Endothelial cell of umbilical vein (primary cell): Measurements from ENCODE around the gene PDCD1. TPM values are rescaled to one million over a fixed set of nuclear protein-coding genes. Genes with fewer than 3 reads are reported as not detected.

Experiments used
- BruUV-seq: library from RNA; stranded (reverse); fragments of 400-500 nt; replicated peaks from 2 replicates; lab custom pipeline; 2021; lab: Mats Ljungman, UMichigan
- CTCF ChIA-PET: fragments of 300-600, 350-600 bp; sonication (Branson Sonifier 250); formaldehyde crosslinking; loops from one replicate; lab custom pipeline; 2021; ENCODE audit warnings: antibody characterized with exemption, inconsistent platforms; lab: Charles Lee
- POLR2A ChIA-PET: fragments of 300-600, 350-600 bp; sonication (Branson Sonifier 250); formaldehyde crosslinking; loops from one replicate; lab custom pipeline; 2021; ENCODE audit warnings: antibody characterized with exemption, inconsistent platforms; lab: Charles Lee
- DNase-seq: peaks from one replicate; pipeline ENCODE4 v3.0.0-alpha.2; 2011; ENCODE audit warnings: low read depth, low spot score
- FAIRE-seq: peaks from 2 replicates; lab custom pipeline; 2011; peaks lifted over from hg19 to GRCh38; lab: Jason Lieb, UNC
- H2AFZ ChIP-seq: 2 replicates; pipeline ENCODE4 v1.6.0; 2012; ENCODE audit warnings: low read depth, low read length, control low read depth, inconsistent platforms
- H3K27ac ChIP-seq: 2 replicates; pipeline ENCODE4 v1.5.1; 2011; ENCODE audit warnings: low read depth, mild to moderate bottlenecking, control low read depth, low read length, moderate library complexity; ENCODE audit not compliant: insufficient read depth
- H3K27me3 ChIP-seq, 2 experiments: 2 replicates each; pipeline versions ENCODE4 v1.6.0 to v1.6.1; 2011; ENCODE audit warnings: low read length in 2 of 2, mixed read lengths in 1 of 2; ENCODE audit not compliant: control insufficient read depth in 2 of 2, insufficient read depth in 2 of 2
- H3K36me3 ChIP-seq, 2 experiments: 2 replicates in 1 of 2; 3 replicates in 1 of 2; pipeline ENCODE4 v1.5.1; 2011; ENCODE audit warnings: low read length in 2 of 2, mild to moderate bottlenecking in 1 of 2, moderate library complexity in 1 of 2; ENCODE audit not compliant: control insufficient read depth in 2 of 2, insufficient read depth in 2 of 2; ENCODE audit errors: extremely low read depth in 1 of 2
- H3K4me1 ChIP-seq: 3 replicates; pipeline ENCODE4 v1.5.1; 2011; ENCODE audit warnings: mild to moderate bottlenecking, low read length; ENCODE audit not compliant: control insufficient read depth, insufficient read depth; ENCODE audit errors: extremely low read depth
- H3K4me2 ChIP-seq: 2 replicates; pipeline ENCODE4 v1.6.1; 2011; ENCODE audit warnings: low read length, control low read depth, mixed read lengths; ENCODE audit not compliant: insufficient read depth
- H3K4me3 ChIP-seq, 3 experiments: fragments of 200-600 bp in 1 of 3; sonication (generic), shearing (Covaris generic) in 1 of 3; replicated peaks in 1 of 3; 2 replicates each; pipeline ENCODE4 v1.5.1; 2011 to 2016; ENCODE audit warnings: control low read depth in 3 of 3, low read length in 3 of 3, mild to moderate bottlenecking in 2 of 3, inconsistent platforms in 1 of 3, low read depth in 1 of 3, moderate library complexity in 1 of 3; ENCODE audit not compliant: insufficient read depth in 1 of 3
- H3K79me2 ChIP-seq: 2 replicates; pipeline ENCODE4 v1.6.0; 2012; ENCODE audit warnings: low read length, inconsistent platforms; ENCODE audit not compliant: control insufficient read depth, insufficient read depth
- H3K9ac ChIP-seq: replicated peaks from 2 replicates; pipeline ENCODE3; 2011; ENCODE audit warnings: low read length, control low read depth; ENCODE audit not compliant: insufficient read depth; ENCODE audit errors: extremely low read depth
- H3K9me1 ChIP-seq: replicated peaks from 3 replicates; pipeline ENCODE4 v1.6.0; 2011; ENCODE audit warnings: mild to moderate bottlenecking, low read length; ENCODE audit not compliant: control insufficient read depth, insufficient read depth; ENCODE audit errors: extremely low read depth
- H3K9me3 ChIP-seq: replicated peaks from 2 replicates; pipeline ENCODE4 v1.5.1; 2012; ENCODE audit warnings: low read length, inconsistent platforms; ENCODE audit not compliant: control insufficient read depth, insufficient read depth
- H4K20me1 ChIP-seq: replicated peaks from 2 replicates; pipeline ENCODE3; 2011; ENCODE audit warnings: mild to moderate bottlenecking, low read length; ENCODE audit not compliant: control insufficient read depth, insufficient read depth; ENCODE audit errors: extremely low read depth
- CTCF ChIP-seq, 2 donors: IDR thresholded peaks; 1 replicate in 1 of 2; 2 replicates in 1 of 2; pipeline ENCODE4 v1.5.1; 2011; ENCODE audit warnings: low read length in 2 of 2, mild to moderate bottlenecking in 2 of 2, moderate library complexity in 2 of 2, control low read depth in 1 of 2, inconsistent platforms in 1 of 2, low read depth in 1 of 2; ENCODE audit not compliant: insufficient read depth in 1 of 2; ENCODE audit errors: extremely low read depth in 1 of 2
- EZH2 ChIP-seq: IDR thresholded peaks from 2 replicates; pipeline ENCODE4 v1.6.1; 2012; ENCODE audit warnings: borderline replicate concordance, low read depth, mild to moderate bottlenecking, moderate library complexity, low read length, inconsistent platforms; ENCODE audit not compliant: severe bottlenecking
- FOS ChIP-seq: IDR thresholded peaks from 2 replicates; pipeline ENCODE4 v1.6.1; 2011; ENCODE audit warnings: mild to moderate bottlenecking, low read length, moderate library complexity, borderline replicate concordance; ENCODE audit not compliant: insufficient read depth
- GATA2 ChIP-seq: IDR thresholded peaks from 2 replicates; pipeline ENCODE4 v1.7.0; 2011; ENCODE audit warnings: low read depth, mild to moderate bottlenecking, moderate library complexity, mixed read lengths, low read length; ENCODE audit not compliant: insufficient read length, insufficient read depth
- JUN ChIP-seq: IDR thresholded peaks from 2 replicates; pipeline ENCODE4 v1.6.1; 2011; ENCODE audit warnings: borderline replicate concordance, low read depth; ENCODE audit not compliant: insufficient read length, insufficient read depth
- MAX ChIP-seq: IDR thresholded peaks from 2 replicates; pipeline ENCODE4 v1.6.1; 2011; ENCODE audit not compliant: insufficient read depth, insufficient read length
- MYC ChIP-seq: IDR thresholded peaks from one replicate; pipeline ENCODE4 v1.6.1; 2011; ENCODE audit warnings: mild to moderate bottlenecking, low read depth, low read length
- POLR2A ChIP-seq: IDR thresholded peaks from 2 replicates; pipeline ENCODE4 v1.6.1; 2012; ENCODE audit warnings: low read depth, mild to moderate bottlenecking, control low read depth, low read length
- POLR2AphosphoS5 ChIP-seq: IDR thresholded peaks from 2 replicates; pipeline ENCODE4 v1.6.1; 2012; ENCODE audit warnings: low read depth, mild to moderate bottlenecking, control low read depth, low read length, moderate library complexity; ENCODE audit not compliant: insufficient read depth
- dilution Hi-C: fragments of 300-500 bp; cut with MboI; formaldehyde crosslinking; loops from one replicate; pipeline ENCODE4 v1.15.0; 2019; ENCODE audit warnings: low sequenced_read_pairs; ENCODE audit not compliant: extremely low pct_ligation_motif_present
- intact Hi-C: fragments of 100-400 bp; cut with micrococcal nuclease; formaldehyde crosslinking; loops from one replicate; pipeline ENCODE4 v1.10.0; 2022
- polyA plus RNA-seq, 4 experiments: library from polyadenylated mRNA; depleted of rRNA in 3 of 4; stranded (reverse) in 3 of 4; unstranded in 1 of 4; fragments of >200 nt; gene quantifications; 2 replicates each; pipeline versions ENCODE4 v1.2.1 to v1.2.3, GENCODE V29; 2011 to 2012; ENCODE audit warnings: missing spikeins in 1 of 4
- total RNA-seq: library from RNA; stranded (reverse); gene quantifications from 2 replicates; pipeline ENCODE4 v1.2.3, GENCODE V29; 2021

PDCD1 gene
- total and polyA plus RNA-seq, 2 donors (not counting 3 experiments of a cell fraction or from before 2014, with no cell fraction given) = not detected

GRCh38 chr2:241855888-241856422, 2.7 kb downstream of the PDCD1 start:
- Histone ChIP-seq H4K20me1 (no peaks in the 10 kb centered on the region), H3K4me2 (no peak overlapping the region), H3K9me3 (no peaks in the 10 kb centered on the region), H3K36me3 (no peaks in the 10 kb centered on the region), H3K27me3 (no peaks in the 10 kb centered on the region), H3K9ac (no peak overlapping the region), H2AFZ (no peak overlapping the region), H3K9me1 (no peaks in the 10 kb centered on the region), H3K79me2 (no peaks in the 10 kb centered on the region), H3K4me3 (no peak overlapping the region), H3K27ac (no peak overlapping the region), H3K4me1 (no peaks in the 10 kb centered on the region)
- DNase-seq = no peak
- POLR2A ChIA-PET = interaction anchor here (0.5 kb wide), 1 partner anchor 533 kb away, joined by 4 read pairs; no protein-coding TSS in a partner anchor
- TF ChIP-seq POLR2A = no peak
- TF ChIP-seq CTCF (IDR thresholded peaks at IDR 0.05; ENCODE audit: extremely low read depth in 1 of 2, insufficient read depth in 1 of 2, low read depth in 1 of 2, low read length in 2 of 2) = no peak
- no peak for TF ChIP-seq EZH2
- no peak for TF ChIP-seq JUN
- no peak for TF ChIP-seq MYC
- no peak for TF ChIP-seq MAX
- no peak for TF ChIP-seq FOS
- TF ChIP-seq GATA2 = no peak
- no peak for TF ChIP-seq POLR2AphosphoS5
- dilution Hi-C loops = no loop called here
- no TSS peak for BruUV-seq
- CTCF ChIA-PET = interaction anchor here (0.7 kb wide), 1 partner anchor 12 kb away, joined by 3 read pairs; no protein-coding TSS in a partner anchor
- no peak for FAIRE-seq
- intact Hi-C loops = no loop called here
